AML-193 (cell line): ENCODE measurements around the gene DNAJB1.

ENCODE experiments used
- DNase-seq, 2 experiments: peaks; one replicate each; lab custom pipeline; 2025; lab: John Stamatoyannopoulos, UW

The DNAJB1 gene

GRCh38 chr19:14496029-14496833 lies 22.0 kb downstream of the DNAJB1 start, which contains the start of gene GIPC1:
TSS of gene GIPC1 (minus strand) at chr19:14496127. CDS start at chr19:14482976, 13,151 bp downstream.
- DNase-seq, result peak; percentile 80 to 86

DNA sequence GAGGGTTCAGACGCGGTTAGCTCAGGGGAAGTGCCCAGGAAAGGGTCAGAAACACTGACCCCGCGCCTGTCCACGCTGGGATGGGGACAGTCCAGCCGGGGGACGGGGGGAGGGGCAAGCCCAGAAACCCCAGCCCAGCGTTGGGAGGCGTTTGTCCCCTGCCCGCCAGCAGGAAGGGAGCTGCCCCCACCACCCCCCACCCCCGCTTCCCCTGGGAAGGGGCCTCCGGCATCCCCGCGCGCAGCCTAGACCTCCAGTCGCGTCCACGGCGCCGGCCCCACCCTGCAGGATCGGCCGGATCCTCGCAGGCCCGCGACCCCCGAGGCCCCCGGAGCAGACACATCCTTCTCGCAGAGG lies 22.5 kb downstream of the DNAJB1 start:
- no peak for DNase-seq

- no peak for DNase-seq
Observed at GRCh38 chr19:14494910-14495671, 23.1 kb downstream of the DNAJB1 start.

DNA sequence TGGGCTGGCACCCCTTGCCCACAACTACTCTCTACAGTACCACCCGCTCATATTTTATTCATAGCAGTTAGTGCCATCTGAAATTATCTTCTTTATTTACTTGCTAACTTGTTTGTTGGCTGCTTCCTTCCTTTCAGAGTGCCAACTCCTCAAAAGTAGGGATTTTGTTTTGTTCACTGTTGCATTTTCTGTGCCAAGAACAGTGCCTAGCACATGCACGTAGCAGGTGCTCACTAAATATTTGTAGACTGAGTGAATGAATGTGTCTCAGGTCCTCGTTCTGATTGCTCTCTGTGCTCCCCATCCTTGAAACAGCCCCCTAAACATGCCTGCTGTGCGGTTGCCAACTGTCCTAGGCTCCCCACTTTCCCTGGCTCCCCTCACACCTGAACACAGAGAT lies 23.8 kb downstream of the DNAJB1 start:
- DNase-seq, result no peak

- no peak for DNase-seq
Observed at GRCh38 chr19:14492756-14493337, 25.4 kb downstream of the DNAJB1 start.

DNA sequence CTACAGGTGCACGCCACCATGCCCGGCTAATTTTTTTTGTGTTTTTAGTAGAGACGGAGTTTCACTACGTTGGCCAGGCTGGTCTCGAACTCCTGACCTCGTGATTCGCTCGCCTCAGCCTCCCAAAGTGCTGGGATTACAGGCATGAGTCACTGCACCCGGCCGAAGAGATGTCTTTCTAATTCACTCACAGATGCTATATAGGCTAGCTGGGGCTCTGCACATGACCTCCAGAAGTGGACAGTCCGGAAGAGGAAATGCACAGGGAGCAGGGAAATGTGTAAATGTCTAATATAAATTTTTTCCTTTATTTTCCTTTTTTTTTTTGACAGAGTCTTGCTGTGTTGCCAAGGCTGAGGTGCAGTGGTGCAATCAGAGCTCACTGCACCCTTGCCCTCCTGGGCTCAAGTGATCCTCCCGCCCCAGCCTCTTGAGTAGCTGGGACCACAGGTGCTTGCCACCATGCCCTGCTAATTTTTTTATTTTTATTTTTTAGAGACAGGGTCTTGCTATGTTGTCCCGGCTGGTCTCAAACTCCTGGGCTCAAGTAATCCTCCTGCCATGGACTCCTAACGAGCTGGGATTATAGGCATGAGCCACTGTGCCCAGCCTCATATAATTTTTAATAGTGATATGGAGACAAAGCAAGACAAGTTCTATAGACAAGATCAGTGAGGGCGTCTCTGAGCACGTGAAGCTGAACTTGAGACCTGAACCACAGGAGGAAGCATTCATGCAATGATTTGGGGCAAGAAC lies 30.6 kb downstream of the DNAJB1 start:
- no peak for DNase-seq

DNA sequence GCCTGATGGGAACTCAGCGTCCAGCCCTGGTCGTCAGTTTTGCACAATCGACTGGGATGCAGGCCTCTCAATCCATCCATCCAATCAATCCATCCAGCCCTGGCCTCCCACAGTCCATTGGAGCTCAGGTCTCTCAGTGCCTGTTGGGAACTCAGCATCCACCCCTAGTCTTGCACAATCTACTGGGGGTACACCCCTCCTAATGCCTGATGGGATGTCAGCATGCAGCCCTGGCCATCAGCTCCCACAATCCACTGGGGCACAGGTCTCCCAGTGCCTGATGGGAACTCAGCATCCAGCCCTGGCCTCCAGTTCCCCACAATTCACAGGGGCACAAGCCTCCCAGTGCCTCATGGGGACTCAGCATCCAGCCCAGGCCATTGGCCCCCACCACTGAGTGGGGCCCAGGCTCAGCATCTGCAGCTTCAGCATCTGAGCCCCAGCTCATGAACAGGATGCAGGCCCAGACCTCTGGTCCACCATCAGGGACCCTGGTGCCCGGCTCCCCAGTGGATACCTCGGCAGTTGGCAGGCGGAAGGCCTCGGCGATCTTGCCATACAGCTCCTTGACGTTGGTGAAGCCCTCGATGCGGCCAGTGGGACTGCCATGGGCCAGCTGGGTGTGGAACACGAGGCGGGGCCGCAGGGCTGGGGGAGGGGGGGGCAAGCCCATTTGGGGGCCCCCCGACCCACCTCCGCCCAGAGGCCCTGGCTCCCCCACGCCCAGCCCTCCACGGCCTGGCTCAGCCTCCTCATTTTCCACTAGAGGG lies 35.8 kb downstream of the DNAJB1 start:
- no peak for DNase-seq

DNA sequence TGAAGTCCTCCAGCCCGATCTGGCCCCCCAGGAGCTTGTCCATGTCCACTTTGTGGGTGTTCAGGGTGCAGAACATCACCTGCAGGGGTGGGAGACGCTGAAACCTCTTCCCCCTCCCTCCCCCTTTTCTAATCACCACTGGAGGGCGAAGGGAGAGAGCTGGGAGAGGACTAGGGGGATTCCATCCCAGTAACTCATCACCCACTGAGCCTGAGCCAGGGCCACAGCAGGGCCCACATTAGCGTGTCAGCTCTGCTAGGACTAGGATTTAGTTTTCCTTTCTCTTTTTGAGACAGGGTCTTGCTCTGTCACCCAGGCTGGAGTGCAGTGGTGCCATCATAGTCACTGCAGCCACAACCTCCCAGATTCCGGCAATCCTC lies 37.5 kb downstream of the DNAJB1 start:
- no peak for DNase-seq

- peak; percentile 23 to 33 for DNase-seq
Observed at GRCh38 chr19:14479975-14480699, 38.1 kb downstream of the DNAJB1 start.

DNA sequence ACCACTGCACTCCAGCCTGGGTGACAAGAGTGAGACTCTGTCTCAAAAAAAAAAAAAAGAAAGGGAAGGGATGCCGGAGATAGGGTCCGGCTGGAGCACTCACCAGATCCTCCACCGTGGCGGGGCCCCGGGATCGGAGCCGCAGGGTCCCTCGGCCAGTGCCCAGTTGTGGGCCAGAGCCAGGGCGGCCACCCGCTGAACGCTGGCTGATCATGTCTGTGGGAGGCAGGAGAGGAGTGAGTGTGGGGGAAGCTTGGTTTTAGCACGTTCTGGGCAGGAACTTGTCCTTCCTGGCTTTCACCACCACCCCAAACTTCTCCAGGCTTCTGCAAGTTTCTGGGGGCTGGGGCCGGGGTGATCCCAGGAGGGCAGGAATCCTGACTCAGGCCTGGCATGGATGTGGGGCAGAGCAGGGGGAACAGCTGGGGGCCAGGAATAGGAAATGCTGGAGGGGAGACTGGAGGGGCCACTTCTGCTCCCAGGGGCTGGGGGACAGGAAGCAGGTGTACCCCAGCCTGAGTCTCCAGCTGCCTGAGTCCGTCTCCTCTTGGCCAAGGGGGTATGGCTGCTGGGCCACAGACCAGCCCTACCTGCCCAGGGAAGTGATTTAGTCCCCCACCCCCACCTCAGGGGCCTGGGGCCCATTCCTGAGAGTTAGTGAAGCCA lies 38.8 kb downstream of the DNAJB1 start:
- no peak for DNase-seq

GRCh38 chr19:14478113-14478545 lies 40.1 kb downstream of the DNAJB1 start:
- no peak for DNase-seq

GRCh38 chr19:14477418-14478112 lies 40.6 kb downstream of the DNAJB1 start:
- DNase-seq, result no peak

DNA sequence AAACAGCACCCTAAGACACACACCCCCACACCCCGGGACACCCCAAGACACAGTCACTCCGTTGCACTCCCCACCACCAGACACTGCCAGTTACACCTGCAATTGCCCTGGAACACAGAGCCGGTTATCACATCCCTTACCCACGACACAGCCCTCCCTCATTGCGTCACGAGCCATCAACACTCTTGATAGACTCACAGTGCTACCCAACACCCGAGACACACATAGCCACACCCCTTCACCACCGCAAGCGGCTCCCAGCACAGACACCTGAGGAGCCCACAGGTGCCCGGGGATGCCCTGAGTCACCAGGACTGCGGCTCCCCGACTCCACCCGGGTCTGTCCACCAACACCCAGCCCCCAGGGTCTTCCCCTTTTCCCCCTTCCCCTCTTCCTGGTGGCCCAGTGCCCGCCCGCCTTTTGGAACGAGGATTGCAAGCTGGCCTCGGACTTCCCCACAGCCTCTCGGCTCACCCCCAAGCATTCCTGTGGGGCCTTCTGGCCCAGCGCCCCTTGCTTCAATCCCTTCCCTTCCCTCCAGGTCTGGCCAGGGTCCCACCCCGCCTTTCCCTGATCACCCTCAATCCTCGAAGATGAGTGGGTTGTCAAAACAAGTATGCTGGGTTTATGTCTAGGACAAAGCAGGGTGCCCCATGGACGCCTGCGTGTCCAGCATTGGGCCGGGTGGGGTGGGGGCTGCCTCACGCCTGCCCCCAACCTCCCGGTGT lies 41.4 kb downstream of the DNAJB1 start:
- peak; percentile 6 to 9 for DNase-seq

DNA sequence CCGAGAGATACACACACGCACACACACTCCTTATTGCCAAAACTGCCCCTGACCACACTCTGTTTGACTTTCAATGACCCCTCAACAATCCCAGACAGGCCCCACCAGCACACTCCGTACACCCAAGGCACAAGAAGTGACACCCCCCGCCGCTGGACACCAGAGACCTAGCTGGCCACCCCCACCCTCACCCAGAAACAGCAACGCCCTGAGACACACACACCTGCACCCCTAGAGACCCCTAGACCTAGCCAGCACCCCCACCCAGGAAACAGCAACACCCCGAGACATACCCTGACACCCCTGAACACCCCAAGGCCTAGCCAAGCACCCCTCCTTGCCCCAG lies 41.9 kb downstream of the DNAJB1 start:
- DNase-seq, result no peak

- no peak for DNase-seq
Observed at GRCh38 chr19:14475251-14476073, 42.7 kb downstream of the DNAJB1 start, which contains the start of gene PTGER1. TSS of gene PTGER1 (minus strand) at chr19:14475354. CDS start at chr19:14474320, 1,034 bp downstream.

GRCh38 chr19:14474827-14475226 lies 43.4 kb downstream of the DNAJB1 start:
- DNase-seq, result no peak

- no peak for DNase-seq
Observed at GRCh38 chr19:14473978-14474578, 44.1 kb downstream of the DNAJB1 start.
